ENCODE data around the gene CACNA1E. TPM values are rescaled to one million over a fixed set of nuclear protein-coding genes. Genes with fewer than 3 reads are reported as not detected.

The CACNA1E gene
- total RNA-seq, 1 donor from 2014 or later = 0.31 TPM

DNA sequence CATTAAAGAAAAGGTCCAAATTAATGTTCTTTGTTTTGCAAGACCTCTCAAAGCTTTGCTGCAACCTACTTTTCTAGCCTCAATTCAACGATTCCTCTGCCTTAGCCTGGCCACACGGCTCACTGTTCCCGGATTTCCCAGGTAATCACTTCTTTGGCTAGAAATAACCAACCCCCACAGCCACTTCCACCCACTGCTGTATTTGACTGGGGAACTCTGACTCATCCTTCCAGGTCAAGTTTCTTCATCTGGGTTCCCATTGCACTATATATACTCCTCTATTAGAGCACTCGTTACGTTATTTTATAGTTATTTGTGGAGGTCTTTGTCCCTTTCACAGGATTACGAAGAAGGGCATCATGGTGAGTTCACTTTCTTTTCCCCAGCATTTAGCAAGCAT, 185.9 kb downstream of the CACNA1E start:
- TF ChIP-seq CTCF (IDR thresholded peaks at IDR 0.05; ENCODE audit: unreplicated experiment) = no peak
- Mint-ChIP-seq H3K4me1 (ENCODE audit: unreplicated experiment) (peaks cover 4% of the 10 kb centered on the region), H3K36me3 (ENCODE audit: low read depth, unreplicated experiment) (no peaks in the 10 kb centered on the region), H3K27me3 (ENCODE audit: unreplicated experiment) (peaks cover 3% of the 10 kb centered on the region), H3K27ac (ENCODE audit: unreplicated experiment) (no peak overlapping the region), H3K4me3 (ENCODE audit: unreplicated experiment) (no peak overlapping the region), H3K9me3 (ENCODE audit: unreplicated experiment) (no peaks in the 10 kb centered on the region)
- DNase-seq (ENCODE audit: low spot score) = no peak

- DNase-seq (ENCODE audit: low spot score) = no peak
- no peak overlapping the region for H3K4me3 Mint-ChIP-seq (ENCODE audit: unreplicated experiment)
- peaks cover 4% of the 10 kb centered on the region for H3K27me3 Mint-ChIP-seq (ENCODE audit: unreplicated experiment)
- no peak overlapping the region for H3K27ac Mint-ChIP-seq (ENCODE audit: unreplicated experiment)
- no peak for TF ChIP-seq CTCF (IDR thresholded peaks at IDR 0.05; ENCODE audit: unreplicated experiment)
- no peaks in the 10 kb centered on the region for H3K36me3 Mint-ChIP-seq (ENCODE audit: low read depth, unreplicated experiment)
- H3K4me1 Mint-ChIP-seq (ENCODE audit: unreplicated experiment) = peaks cover 9% of the 10 kb centered on the region
- no peaks in the 10 kb centered on the region for H3K9me3 Mint-ChIP-seq (ENCODE audit: unreplicated experiment)
Measured at GRCh38 chr1:181674617-181675016, 191.3 kb downstream of the CACNA1E start.

DNA sequence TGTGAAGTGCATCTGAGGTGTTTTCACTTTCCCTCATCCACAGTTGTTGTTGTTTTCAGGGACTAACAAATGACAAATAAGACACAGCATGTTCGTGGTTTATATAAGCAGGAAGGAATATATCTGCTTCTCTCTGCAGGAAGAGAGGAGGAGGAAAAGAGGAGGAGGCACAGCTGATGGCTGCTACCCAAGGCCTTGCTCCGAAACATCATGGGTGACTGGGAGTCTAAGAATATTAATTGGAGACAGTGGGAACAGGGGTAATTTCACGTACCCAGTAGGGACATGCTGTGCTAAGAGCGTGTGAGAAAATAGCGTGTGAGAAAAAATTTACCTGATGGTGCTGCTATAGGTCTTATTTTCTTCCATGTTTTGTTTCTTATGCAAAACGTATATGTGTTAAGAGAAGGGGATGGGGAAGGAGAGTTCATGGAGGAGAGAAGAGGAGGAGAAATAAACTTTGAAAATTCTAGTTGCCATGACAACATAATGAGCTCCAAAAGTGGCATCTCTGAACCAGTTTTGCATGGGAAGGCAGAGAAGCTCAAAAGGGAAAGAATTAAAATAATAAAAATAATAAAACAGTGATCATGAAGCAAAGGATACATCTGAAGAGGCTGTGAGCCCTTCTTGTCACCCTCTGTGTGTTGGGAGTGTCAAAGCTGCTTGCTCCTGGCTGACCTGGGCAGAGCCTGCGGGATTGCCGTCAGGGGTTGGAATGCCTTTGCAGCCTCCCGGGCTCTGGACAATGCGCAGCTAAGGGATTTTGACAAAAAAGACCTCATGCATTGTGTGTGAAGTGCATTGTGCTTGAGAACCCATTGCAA, 192.0 kb downstream of the CACNA1E start:
- DNase-seq (ENCODE audit: low spot score) = peak; percentile 19
- Mint-ChIP-seq H3K36me3 (ENCODE audit: low read depth, unreplicated experiment) (no peaks in the 10 kb centered on the region), H3K4me1 (ENCODE audit: unreplicated experiment) (peaks cover 9% of the 10 kb centered on the region), H3K27me3 (ENCODE audit: unreplicated experiment) (peaks cover 5% of the 10 kb centered on the region), H3K9me3 (ENCODE audit: unreplicated experiment) (no peaks in the 10 kb centered on the region), H3K27ac (ENCODE audit: unreplicated experiment) (peak overlapping the region; percentile 9), H3K4me3 (ENCODE audit: unreplicated experiment) (no peak overlapping the region)
- TF ChIP-seq CTCF (IDR thresholded peaks at IDR 0.05; ENCODE audit: unreplicated experiment) = no peak

DNA sequence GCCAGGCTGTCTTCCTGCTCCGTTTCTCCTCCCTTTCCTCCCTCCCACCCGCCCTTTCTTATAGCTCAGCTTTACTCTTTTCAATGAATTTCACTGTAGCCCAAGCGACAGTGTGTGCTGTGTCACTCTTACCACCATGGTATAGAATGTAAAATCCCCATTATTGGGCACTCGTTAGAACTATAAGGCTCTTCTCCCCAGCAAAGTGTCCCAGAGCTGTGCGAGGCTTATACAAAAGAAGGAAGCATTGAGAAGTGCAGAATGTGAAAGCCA, 192.5 kb downstream of the CACNA1E start:
- no peaks in the 10 kb centered on the region for H3K36me3 Mint-ChIP-seq (ENCODE audit: low read depth, unreplicated experiment)
- H3K9me3 Mint-ChIP-seq (ENCODE audit: unreplicated experiment) = no peaks in the 10 kb centered on the region
- no peak overlapping the region for H3K4me3 Mint-ChIP-seq (ENCODE audit: unreplicated experiment)
- no peak for TF ChIP-seq CTCF (IDR thresholded peaks at IDR 0.05; ENCODE audit: unreplicated experiment)
- H3K27ac Mint-ChIP-seq (ENCODE audit: unreplicated experiment) = peak overlapping the region; percentile 51
- peaks cover 9% of the 10 kb centered on the region for H3K4me1 Mint-ChIP-seq (ENCODE audit: unreplicated experiment)
- peaks cover 6% of the 10 kb centered on the region for H3K27me3 Mint-ChIP-seq (ENCODE audit: unreplicated experiment)
- no peak for DNase-seq (ENCODE audit: low spot score)

- peaks cover 9% of the 10 kb centered on the region for H3K4me1 Mint-ChIP-seq (ENCODE audit: unreplicated experiment)
- H3K27ac Mint-ChIP-seq (ENCODE audit: unreplicated experiment) = no peak overlapping the region
- H3K9me3 Mint-ChIP-seq (ENCODE audit: unreplicated experiment) = no peaks in the 10 kb centered on the region
- peak; percentile 44 for DNase-seq (ENCODE audit: low spot score)
- H3K4me3 Mint-ChIP-seq (ENCODE audit: unreplicated experiment) = no peak overlapping the region
- no peaks in the 10 kb centered on the region for H3K36me3 Mint-ChIP-seq (ENCODE audit: low read depth, unreplicated experiment)
- H3K27me3 Mint-ChIP-seq (ENCODE audit: unreplicated experiment) = peaks cover 6% of the 10 kb centered on the region
- peak; percentile 37 for TF ChIP-seq CTCF (IDR thresholded peaks at IDR 0.05; ENCODE audit: unreplicated experiment)
Measured at GRCh38 chr1:181676269-181676668, 193.0 kb downstream of the CACNA1E start.
